ENCODE measurements around the gene SAMD3.
"Not testable (repeated sequence)": the region's sequence is repeated elsewhere in the genome, so short reads cannot be mapped to it uniquely, and the experiment has no call there.

SAMD3 gene

DNA sequence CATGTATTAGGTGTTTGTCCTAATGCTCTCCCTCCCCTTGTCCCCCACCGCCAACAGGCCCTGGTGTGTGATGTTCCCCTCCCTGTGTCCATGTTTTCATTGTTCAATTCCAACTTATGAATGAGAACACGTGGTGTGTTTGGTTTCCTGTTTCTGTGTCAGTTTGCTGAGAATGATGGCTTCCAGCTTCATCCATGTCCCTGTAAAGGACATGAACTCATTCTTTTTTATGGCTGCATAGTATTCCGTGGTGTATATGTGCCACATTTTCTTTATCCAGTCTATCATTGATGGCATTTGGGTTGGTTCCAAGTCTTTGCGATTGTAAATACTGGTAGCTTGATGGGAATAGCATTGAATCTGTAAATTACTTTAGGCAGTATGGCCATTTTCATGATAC lies 52.6 kb downstream of the SAMD3 start:
- DNase-seq, result not testable (repeated sequence)

DNA sequence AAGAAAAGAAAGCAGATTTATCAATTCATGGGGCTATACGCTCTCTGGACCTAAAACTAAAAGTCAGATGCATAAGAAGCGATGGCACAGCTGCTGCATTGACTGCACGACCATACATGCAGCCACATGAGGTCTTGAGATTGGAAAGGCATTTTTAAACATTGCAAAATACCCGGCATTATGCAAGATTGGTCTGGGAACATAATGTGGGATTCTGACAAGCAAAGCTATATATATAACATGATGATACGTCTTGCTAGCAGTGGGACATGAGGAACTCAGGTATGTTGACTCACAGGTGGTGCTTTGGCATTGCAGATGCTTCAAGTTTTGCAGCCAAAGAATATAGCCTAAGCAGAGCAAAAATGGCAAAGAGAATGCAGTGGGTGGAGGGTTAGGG lies 55.1 kb downstream of the SAMD3 start:
- no peak for DNase-seq

DNA sequence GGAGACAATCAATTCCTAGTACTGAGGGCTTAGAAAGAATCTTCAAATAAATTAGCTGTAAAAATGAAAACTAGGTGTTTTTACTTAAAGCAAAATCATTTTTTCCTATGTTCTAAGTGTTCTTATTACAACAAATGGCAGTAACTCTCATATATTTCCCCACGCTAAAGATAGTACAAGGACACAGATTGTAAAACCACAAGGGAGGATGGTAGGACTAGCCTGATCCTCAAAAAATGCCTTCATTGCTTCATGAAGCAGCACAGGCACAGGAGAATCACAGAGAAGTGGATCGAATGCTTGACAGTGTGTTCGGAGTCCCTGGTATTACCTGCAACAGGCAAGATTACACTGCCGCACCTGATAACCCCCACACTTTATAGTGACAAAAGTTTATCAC lies 58.5 kb downstream of the SAMD3 start:
- no peak for DNase-seq

DNA sequence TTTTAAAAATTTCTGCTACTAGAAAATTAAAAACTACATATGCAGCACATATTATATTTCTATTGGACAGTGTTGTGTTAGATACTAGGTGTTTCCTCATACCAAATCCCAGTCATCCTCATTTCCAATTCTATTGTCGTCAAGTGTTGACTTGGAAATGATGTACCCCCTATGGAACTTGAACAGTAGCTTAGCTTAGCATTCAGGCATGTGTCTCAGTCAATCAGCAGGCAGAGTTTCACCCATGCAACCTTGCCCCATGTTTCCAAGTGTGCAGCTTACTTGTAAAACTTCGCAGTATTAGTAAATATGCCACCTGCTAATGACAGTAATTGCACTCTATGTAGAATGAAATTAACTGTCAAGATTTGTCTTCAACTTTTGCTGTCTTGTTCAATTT lies 59.5 kb downstream of the SAMD3 start:
- no peak for DNase-seq

DNA sequence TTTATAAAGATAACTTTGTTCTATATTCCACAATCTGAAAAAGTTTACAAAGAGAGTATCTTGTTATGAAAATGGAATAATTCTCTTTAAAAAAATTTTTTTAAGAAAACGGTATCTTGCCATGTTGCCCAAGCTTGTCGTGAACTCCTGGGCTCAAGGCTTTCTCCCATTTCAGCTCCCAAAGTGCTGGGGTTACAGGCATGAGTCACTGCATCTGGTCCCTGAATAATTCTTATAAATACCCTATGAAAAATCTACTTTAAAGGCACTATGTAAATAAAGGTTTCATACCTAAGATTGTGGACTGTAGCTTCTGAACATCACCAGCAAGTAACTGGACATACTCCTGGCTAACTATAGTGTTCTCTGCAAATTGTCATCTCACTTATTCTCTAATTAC lies 60.3 kb downstream of the SAMD3 start:
- DNase-seq, result no peak

DNA sequence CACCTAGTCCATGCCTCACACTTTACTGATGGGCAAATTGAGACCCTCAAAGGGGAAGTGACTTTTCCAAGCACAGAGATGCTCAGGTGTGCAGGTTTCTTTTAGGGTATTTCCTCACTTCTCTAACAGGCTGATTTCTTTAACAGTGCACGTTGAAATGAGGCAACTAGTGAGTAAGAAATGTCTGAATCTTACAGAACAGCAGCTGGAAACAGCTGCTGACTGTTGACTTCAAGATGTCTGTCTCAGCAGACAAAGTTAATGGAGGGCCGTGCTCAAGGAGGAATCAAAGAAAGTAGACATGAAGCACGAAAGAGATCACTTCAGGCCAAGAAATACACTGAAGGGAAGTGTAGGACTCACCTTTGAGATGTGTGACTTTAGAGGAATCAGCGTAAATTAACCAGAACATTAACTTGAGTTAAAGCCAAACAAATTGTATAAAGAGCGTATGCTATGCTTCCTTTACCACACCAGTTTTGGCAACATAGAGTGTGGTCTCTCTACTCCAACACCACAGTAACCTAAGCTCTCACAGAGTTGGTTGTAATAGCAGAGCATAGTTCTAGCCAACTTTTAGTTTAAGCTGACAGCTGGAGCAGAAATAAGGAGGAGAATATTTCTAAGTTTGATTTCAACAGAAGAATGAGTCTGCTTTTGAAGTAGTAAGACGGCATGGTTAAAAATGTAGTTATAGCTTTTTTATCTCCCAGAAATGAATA lies 60.9 kb downstream of the SAMD3 start:
- no peak for DNase-seq

DNA sequence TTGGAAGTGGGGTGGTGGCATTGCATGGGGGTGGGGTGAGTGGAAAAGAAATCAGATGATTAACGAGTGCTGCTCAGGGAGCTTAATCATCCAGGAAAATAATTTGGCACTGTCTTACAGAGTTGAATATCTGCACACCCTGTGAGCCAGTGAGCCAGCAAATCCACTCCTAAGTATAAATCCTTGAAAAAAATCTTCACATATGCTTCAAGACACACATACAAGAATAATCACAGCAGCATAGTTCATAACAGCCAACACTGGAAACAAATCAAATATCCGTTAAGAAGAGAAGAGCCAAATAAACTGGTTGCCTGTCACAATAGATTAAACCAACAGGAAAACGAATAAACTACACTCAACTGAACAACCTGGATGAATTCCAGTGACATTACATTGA lies 62.8 kb downstream of the SAMD3 start:
- DNase-seq, result no peak

DNA sequence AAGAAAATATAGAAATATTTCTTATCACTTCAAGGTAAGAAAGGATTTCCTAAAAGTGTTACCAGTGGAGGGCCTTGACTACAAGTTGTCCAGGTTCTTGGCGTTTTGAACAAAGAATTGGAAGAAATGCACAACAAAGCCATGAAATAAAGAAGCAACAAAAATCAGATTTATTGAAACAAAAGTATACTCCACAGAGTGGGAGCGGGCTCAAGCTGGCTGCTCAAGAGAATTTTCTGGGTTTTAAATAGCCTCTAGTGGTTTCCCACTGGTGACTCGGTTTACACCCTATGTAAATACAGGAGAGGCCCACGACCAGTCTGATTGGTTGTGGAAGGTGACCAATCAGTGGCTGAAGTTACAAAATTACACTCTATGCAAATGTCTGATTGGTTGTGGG lies 64.2 kb downstream of the SAMD3 start:
- DNase-seq, result no peak

DNA sequence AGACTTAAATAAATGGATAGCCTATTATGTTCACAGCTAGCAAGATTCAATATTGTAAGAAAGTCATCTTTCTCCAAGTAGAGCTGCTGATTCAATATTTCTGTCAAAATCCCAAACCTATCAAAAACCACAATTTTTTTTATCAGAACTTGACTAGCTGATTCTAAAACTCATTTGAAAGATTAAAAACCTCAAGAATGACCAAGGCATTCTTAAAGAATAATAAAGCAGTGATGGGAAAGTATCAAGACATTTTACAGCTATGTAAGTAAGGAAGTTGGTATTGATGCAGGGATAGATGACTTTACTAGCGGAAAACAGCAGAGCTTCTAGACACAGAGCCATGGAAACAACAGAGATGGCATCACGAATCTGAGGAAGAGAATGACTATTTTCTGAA lies 64.7 kb downstream of the SAMD3 start:
- no peak for DNase-seq

DNA sequence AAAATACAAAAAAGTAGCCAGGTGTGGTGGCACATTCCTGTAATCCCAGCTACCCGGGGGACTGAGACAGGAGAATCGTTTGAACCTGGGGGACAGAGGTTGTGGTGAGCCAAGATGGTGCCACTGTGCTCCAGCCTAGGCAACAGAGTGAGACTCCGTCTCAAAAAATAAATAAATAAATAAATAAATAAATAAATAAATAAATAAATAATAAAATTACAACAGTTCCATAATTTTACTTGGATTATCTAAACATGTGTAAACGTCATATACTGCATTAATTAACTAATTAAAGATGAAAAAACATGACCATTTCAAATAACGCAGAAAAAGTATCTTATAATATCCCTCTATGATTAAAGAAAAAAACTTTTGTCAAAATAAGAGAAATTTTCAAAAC lies 65.8 kb downstream of the SAMD3 start:
- DNase-seq, result no peak

DNA sequence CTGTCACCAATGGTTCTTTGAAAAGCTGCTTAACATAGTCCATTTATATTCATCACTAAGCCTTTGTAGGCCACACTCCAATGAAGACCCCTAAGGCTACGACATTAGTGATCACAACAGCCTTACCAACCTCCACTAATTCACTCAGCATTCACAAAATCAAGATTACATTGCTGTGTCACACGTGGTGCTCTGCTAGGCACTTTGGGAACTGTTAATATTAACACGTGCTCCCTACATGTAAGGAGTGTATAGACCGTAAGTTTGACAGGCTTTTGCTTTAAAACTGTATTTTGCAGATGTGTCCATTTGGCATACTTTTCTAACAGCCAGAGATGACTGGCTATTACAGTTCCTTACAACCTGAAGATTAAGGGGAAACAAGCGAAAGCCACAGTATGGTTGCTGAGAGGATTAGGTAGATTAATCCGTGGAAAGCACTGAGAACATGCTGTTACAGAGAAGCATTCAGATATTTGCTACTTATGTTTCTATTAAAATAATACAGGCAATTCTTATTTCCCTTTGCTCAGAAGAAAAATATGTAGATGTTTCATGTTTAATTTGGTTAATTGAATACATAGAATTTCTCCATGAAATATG lies 69.7 kb downstream of the SAMD3 start:
- DNase-seq, result no peak

DNA sequence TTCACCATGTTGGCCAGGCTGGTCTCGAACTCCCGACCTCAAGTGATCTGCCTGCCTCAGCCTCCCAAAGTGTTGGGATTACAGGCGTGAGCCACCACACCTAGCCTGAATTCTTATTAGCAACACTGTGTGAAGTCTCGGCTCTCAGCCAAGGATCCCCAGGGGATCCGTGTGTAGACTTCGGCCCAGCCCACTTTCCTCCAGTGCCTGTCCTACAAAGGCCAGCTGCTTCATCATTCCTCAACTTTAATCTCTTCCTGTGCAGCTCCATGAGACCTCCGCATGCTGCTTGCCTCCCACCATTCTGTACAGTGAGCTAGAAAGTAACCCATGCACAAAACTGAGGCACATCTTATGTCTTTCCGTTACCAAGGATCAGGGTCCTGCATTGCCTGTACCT lies 71.8 kb downstream of the SAMD3 start:
- DNase-seq, result no peak

DNA sequence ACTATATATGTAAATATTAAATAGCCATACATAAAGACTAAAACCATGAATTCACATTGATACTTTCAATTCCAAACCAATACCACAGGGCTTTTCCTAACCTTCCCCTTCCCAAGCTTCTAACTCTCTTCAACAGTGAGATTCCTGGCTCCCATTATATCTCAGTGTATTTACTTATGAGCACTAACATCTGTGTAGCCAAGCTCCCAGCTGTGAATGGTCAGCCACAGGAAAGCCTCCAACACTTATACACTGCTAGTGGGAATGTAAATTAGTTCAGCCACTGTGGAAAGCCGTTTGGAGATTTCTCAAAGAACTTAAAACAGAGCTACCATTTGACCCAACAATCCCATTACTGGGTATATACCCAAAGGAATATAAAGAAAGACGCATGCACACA lies 73.7 kb downstream of the SAMD3 start:
- not testable (repeated sequence) for DNase-seq

DNA sequence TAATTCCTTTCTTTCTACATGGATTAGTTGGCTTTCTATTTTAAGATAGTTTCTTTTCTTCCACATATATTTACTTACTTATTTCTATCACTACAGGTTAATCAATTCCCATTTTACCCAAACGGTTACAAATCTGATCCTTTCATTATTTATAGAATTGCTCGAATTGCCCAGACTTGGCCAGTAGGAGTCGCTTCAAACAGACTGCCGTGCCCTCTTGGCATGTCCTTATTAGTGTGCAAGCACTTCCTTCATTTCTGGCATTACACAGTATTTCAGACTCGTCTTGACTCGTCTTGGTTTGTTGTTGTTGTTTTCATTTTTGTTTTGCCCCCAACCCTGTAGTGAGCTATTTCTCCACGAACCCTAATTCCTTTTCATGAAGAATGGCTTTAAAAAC lies 74.6 kb downstream of the SAMD3 start:
- no peak for DNase-seq

DNA sequence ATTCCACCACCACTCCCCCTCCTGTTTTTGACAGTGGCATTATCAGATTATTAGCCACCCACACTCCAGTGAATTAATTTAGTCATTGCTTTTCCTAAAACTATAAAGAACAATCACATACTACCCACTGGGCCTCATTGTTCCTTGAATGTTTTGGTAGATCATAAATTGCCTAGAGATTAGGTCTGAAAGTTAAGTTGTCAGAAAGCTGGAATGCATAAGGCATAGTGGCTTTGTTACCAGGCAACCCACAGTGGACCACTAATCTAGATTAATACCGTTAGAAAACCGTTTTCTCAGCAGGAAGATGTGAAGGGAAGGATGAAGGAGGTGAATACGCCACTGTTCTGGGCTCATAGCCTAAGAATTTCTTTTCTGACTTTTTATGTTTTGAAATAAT lies 75.6 kb downstream of the SAMD3 start:
- no peak for DNase-seq

DNA sequence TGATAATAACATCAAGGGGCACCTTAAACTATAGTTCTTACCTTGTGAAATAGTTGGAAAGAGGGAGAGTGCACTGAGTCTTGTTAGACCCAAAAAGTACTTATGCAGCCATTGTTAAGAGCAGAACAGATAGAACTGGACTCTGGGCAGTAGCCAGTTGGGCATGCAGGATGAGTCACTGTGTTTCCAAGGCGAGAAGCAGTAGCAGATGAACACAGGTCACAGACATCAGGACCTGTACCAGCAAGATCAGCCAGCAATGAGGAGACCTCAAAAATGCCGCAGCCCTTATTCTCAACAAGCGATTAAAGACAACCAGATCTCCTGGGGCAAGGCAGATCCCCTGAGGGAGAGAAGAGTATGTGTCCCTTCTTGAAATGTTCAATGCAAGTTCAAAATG lies 79.0 kb downstream of the SAMD3 start:
- DNase-seq, result no peak

DNA sequence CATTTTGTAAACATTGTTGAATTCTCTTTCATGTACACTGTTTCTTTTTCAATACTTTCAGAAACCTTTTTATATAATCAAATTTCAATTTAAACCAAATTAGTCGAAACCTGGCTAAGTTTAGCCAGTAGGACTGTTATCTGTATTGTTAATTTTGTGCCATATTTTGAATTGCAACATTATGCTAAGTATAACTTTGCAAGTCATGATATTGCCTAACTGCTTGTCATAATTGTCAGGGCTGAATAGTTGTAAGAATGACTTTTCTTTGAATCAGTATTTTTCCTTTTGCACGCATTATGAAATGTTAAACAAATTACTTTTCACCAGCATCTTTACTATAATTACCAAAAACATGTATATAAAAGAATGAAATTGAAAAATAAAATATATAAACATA lies 82.7 kb downstream of the SAMD3 start:
- DNase-seq, result no peak

DNA sequence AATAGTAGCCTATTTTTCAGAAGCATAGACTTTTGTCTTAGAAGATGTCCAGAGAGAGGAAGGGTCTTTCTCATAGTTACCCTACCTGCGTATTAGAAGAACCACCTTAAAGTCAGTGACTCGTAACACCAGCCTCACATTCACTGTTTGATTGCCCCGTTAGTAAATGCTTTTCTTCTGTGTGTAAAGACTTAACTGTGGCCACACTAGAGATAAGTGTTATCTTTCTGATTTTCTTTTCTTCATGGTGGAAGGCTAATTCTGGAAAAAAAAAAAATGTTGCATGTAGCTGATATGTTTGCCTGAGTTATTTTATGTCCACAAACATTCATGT lies 83.9 kb downstream of the SAMD3 start:
- DNase-seq, result no peak

DNA sequence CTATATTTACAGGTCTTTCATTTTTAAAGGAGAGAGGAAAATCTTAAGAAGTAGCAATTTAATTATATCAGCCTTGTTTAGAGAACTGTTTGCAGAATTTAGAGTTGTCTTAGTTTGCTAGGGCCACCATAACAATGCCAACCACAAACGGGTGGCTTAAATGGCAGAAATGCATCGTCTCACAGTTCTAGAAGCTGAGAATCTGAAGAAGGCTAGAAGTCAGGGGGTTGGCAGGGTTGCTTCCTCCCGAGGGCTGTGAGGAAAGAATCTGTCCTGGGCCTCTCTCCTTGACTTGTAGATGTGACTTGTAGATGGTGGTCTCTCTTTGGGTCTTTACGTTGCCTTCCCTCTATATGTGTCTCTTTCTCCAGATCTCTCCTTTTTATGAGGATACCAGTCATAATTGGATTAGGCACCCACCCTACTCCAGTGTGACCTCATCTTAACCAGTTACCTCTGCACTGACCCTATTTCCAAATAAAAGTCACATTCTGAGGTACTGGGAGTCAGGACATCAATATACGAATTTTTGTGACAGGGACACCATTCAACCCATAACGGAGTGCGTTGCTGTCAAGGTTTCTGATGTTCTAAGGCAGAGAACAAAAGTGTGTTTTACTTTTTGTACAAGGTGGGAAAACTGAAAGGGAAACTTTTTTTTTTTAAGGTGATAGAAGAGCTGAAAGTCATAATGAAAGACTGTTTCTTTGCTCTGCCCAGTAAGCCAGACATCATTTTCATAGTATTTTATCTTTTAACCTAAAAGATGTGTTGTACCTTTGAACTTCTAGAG lies 84.4 kb downstream of the SAMD3 start:
- no peak for DNase-seq

DNA sequence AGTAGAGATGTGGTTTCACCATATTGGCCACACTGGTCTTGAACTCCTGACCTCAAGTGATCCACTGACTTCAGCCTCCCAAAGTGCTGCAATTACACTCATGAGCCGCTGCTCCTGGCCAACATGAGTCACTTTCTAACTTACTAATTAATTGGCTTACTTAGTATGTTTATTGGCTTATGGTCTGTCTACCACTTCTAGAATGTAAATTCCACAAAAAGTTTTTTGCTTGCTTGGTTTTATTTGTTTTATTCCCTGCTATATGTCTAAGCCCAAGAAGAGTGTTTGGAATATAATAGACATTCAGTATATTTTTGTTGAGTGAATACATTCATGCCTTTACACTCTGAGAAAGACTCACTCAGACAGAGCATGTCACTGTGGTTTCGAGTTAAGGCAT lies 86.0 kb downstream of the SAMD3 start:
- DNase-seq, result no peak

DNA sequence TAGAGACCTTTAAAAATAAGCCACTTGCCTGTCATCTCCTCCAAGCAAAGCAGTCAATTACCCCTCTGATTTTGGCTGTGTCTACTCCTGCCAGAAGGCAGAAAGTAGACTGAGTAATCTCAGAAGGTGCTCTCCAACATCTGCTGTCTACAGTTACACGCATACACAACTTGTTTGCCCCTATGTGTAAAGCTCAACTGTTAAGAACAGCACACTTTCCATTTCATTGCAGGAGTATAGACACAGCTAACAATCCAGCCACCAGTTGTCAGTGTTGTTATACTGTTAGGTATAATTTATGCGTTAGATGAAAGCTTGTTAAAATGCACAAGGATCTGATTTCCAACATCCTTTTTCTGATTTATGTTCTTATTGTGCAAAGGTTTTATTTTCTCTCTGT lies 88.2 kb downstream of the SAMD3 start:
- DNase-seq, result no peak

DNA sequence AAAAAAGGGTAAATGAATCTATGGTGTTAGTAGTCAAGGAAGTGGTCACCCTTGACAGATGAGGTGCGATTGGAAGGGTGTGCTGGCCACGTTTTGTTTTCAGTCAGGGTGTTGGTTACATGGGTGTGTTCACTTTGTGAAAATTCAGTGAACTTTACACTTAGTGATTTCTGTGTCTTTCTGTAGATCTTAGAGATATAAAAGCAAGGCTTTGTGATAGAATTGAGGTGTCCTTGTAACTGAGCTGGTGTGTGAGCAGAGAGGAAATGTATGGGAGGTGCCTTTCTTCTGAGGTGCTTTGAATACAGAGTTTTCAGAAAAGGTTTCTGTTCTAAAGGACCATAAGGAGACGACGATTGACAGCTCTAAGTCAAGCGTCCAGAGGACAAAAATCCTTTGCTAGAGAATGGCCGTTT lies 90.5 kb downstream of the SAMD3 start:
- no peak for DNase-seq

DNA sequence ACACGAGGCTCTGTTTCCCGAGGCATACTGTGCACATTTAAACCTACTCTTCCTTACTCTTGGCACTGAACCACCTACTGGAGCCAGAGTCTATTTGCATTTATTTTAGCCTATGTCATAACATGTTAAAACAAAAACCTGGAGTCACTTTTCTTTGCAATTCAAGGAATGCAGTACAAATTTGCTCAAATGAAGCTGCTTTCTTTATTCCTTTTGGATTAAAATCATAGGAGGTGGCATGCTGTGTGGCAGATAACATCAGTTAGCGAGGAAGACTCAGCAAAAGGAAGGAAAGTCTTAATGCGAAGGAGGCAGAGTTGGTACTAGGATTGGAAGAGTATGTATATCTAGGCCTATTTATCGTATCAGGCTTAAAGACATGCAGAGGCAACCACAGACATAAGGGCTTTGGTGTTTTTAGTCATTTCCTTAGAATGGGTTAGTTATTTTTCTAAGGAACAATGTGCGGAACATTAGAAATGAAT lies 92.9 kb downstream of the SAMD3 start:
- no peak for DNase-seq

DNA sequence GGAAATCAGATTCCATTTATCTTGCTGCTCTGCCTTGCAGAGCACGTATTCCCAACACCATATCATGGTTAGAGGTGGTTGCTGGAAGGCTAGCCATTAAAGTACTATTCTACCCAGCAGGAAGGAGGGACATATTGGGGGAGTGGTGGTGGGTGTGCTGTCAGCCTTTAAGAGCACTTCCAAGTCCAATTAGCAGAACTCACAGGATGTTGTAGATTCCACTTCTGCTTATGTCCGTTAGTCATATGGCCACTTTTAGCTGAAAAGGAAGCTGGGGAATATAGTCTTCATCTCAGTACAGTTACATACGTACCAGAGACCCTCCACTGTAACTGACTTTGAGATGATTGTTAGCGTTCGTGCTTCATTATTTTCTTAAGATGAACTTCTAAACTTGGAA lies 94.4 kb downstream of the SAMD3 start:
- DNase-seq, result no peak

Measured in NCI-H748 treated with DMSO at 0.1 percent for 48 hours (cell line).